Testis (tissue), 3 donors: ENCODE results near the gene LRRN1. TPM values are rescaled to one million over a fixed set of nuclear protein-coding genes. Genes with fewer than 3 reads are reported as not detected.

Experiments
- DNase-seq: peaks from one replicate; pipeline ENCODE4 v3.0.0-alpha.2; 2019
- H3K27ac ChIP-seq, 2 donors: fragments of 200-600 bp; sonication (generic); one replicate each; pipeline ENCODE4 v1.5.1; 2019
- H3K27me3 ChIP-seq: fragments of 200-600 bp; sonication (generic); one replicate; pipeline ENCODE4 v1.5.1; 2019
- H3K36me3 ChIP-seq: fragments of 200-600 bp; sonication (generic); one replicate; pipeline ENCODE4 v1.5.1; 2017; ENCODE audit warnings: low read depth; ENCODE audit errors: missing control alignments
- H3K4me1 ChIP-seq: fragments of 200-600 bp; sonication (generic); one replicate; pipeline ENCODE4 v1.5.1; 2019
- H3K4me3 ChIP-seq, 2 donors: fragments of 200-600 bp; sonication (generic); one replicate each; pipeline ENCODE4 v1.5.1; 2017 to 2019
- H3K9me3 ChIP-seq: fragments of 200-600 bp; sonication (generic); one replicate; pipeline ENCODE4 v1.5.1; 2017
- POLR2A ChIP-seq: fragments of 450-650 bp; IDR thresholded peaks from one replicate; pipeline ENCODE4 v1.6.1; 2017; ENCODE audit warnings: antibody characterized with exemption, mild to moderate bottlenecking, moderate library complexity
- WGBS, 2 donors: methylation state at CpG; one replicate each; pipeline ENCODE4 v1.1.5; 2018; 5-methylcytosine and 5-hydroxymethylcytosine counted together
- intact Hi-C: fragments of 100-400 bp; cut with DNase I; formaldehyde crosslinking; loops from one replicate; pipeline ENCODE4 v1.15.1; 2023; ENCODE audit warnings: low total_unique reads
- polyA plus RNA-seq: library from polyadenylated mRNA; stranded (reverse); fragments of 350-450 nt; fragmentation: Illumina TruSeq; extraction: RNeasy Lipid Tissue Mini Kit (QIAGEN cat#74804); gene quantifications from one replicate; pipeline ENCODE4 v1.2.3, GENCODE V29; 2014; ENCODE audit warnings: low read depth, low replicate concordance; ENCODE audit not compliant: insufficient read depth
- total RNA-seq, 2 donors: library from RNA; depleted of rRNA; stranded (reverse); fragments of >200 nt; gene quantifications; one replicate each; pipeline ENCODE4 v1.2.3, GENCODE V29; 2016
- TF ChIP-seq, protein P1 (sequence below), 3 experiments: fragments of 450-650 bp in 2 of 3; fragments of 200-600 bp in 1 of 3; sonication (generic) in 1 of 3; IDR thresholded peaks; one replicate each; pipeline ENCODE4 v1.5.1; 2016 to 2019; ENCODE audit warnings: antibody characterized with exemption in 3 of 3, mild to moderate bottlenecking in 2 of 3, moderate library complexity in 1 of 3

LRRN1 gene
- total and polyA plus RNA-seq, 3 donors from 2014 or later, result 24.5 to 58.9 (median 51.3) TPM

DNA sequence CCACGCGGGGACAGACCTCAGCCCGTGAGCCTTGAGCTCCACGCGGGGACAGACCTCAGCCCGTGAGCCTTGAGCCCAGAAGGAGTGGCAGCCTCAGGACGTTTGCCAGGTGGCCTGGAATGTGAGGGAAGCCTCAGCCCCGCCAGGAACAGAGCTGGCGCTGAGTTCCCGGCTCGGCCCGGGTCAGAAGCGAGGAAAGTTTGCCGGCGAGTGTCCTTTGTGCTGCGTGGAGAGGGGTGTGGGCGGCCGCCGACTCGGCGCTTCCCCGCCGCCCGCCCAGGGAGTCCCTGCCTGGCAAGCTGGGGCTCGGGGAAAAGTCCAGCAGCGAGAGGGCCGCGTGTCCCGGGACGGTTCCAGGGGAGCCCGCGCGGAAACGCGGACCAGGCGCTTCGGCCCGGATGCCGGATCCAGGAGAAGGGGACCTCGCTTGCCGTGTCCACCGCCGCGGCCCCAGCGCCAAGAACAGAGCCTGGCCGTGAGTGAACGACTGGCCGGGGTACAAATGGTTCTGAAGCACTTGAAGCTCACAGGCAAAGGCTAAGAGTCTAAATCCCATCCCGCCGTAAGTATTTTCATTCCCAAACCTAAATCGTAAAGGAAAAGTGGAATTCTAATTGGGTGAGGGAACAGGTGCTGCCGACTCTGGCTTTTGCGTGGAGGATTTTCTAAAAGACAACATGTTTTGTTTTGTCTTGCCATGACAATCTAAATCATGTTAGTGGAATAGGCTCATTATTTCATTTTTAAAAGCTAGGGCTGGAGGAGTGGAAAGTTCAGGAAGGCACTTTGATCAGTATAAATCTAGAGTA is 1.7 kb downstream of the LRRN1 start:
- H3K36me3 ChIP-seq, result no peaks in the 10 kb centered on the region
- no peak for TF ChIP-seq POLR2A
- TF ChIP-seq, protein P1, sequence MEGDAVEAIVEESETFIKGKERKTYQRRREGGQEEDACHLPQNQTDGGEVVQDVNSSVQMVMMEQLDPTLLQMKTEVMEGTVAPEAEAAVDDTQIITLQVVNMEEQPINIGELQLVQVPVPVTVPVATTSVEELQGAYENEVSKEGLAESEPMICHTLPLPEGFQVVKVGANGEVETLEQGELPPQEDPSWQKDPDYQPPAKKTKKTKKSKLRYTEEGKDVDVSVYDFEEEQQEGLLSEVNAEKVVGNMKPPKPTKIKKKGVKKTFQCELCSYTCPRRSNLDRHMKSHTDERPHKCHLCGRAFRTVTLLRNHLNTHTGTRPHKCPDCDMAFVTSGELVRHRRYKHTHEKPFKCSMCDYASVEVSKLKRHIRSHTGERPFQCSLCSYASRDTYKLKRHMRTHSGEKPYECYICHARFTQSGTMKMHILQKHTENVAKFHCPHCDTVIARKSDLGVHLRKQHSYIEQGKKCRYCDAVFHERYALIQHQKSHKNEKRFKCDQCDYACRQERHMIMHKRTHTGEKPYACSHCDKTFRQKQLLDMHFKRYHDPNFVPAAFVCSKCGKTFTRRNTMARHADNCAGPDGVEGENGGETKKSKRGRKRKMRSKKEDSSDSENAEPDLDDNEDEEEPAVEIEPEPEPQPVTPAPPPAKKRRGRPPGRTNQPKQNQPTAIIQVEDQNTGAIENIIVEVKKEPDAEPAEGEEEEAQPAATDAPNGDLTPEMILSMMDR (IDR thresholded peaks at IDR 0.05), result no peak
- no peaks in the 10 kb centered on the region for H3K9me3 ChIP-seq
- intact Hi-C loops, result no loop called here
- peak overlapping the region; percentile 1 to 26 for H3K27ac ChIP-seq
- WGBS, 2 donors, result 1 to 3% methylated on average over 13 to 41 of the region's 53 CpGs
- peak; percentile 48 for DNase-seq
- H3K4me3 ChIP-seq, result peak overlapping the region; percentile 59 to 76
- peaks cover 6% of the 10 kb centered on the region for H3K4me1 ChIP-seq
- H3K27me3 ChIP-seq, result no peaks in the 10 kb centered on the region

DNA sequence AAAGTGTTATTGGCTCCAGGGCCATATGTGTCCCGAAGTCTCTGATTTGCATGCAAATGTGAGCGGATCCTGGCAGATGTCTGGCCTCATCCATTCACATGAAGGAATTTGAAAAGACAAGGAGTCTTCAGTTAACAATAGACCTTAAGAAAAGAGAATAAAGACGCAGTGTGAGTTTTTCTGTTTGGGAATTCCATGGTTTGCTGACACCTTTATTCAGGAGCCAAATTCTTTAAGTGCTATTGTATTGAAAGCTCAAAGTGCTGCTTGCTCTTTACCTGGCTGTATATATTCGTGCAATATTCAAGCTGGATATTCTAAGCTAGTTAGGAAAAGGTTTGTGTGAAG is 2.2 kb downstream of the LRRN1 start:
- peak; percentile 28 for DNase-seq
- no peaks in the 10 kb centered on the region for H3K27me3 ChIP-seq
- H3K27ac ChIP-seq, result peak overlapping the region in 1 of 2 donors; percentile 1
- TF ChIP-seq POLR2A, result no peak
- TF ChIP-seq, protein P1 (IDR thresholded peaks at IDR 0.05), result no peak
- H3K9me3 ChIP-seq, result no peaks in the 10 kb centered on the region
- WGBS, 2 donors, result 46 to 55% methylated on average over 4 of the region's 4 CpGs
- peaks cover 6% of the 10 kb centered on the region for H3K4me1 ChIP-seq
- no peaks in the 10 kb centered on the region for H3K36me3 ChIP-seq
- intact Hi-C loops, result no loop called here
- peak overlapping the region; percentile 59 to 76 for H3K4me3 ChIP-seq

DNA sequence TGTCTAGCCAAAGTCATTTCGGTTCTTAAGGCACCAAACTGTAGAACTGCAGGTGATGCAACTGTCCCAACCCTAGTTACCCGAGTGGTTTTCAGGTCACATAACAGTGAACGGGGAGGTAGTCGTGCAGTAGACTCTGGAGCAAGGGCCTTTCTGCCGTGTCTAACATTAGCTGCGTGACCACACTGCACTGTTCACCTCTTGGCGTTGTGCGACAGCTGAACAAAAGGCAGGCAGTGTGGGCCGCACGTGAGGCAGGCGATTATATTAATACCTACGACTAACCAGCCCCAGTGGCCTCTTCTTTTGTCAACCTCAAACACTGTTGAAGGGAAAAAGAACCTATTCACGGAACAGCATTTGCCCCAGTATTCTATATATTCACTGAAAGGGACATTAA is 2.8 kb downstream of the LRRN1 start:
- H3K27me3 ChIP-seq, result no peaks in the 10 kb centered on the region
- H3K9me3 ChIP-seq, result no peaks in the 10 kb centered on the region
- peaks cover 6% of the 10 kb centered on the region for H3K4me1 ChIP-seq
- TF ChIP-seq POLR2A, result no peak
- TF ChIP-seq, protein P1 (IDR thresholded peaks at IDR 0.05), result no peak
- H3K36me3 ChIP-seq, result no peaks in the 10 kb centered on the region
- H3K27ac ChIP-seq, result no peak overlapping the region
- no peak overlapping the region for H3K4me3 ChIP-seq
- whole genome bisulfite sequencing, 2 donors, result 50 to 62% methylated on average over 13 of the region's 13 CpGs
- DNase-seq, result no peak
- intact Hi-C loops, result no loop called here

DNA sequence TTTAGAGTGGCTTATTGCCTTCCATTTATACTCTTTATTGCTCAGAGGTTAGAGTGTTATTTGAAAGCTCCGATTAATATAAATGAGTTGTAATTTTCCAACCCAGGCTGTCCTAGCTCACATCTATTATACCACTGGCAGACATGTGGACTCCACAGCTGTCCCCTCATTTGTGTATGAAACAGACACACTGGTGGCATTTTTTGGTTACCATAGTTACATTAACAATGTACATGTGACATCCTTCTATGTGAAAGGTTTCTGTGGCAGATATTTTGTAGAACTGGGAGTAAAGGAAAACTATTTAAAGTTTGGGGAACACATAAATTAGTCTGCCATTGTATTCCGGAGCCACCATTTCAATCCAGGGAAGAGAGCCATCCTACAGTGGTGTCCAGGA is 5.3 kb downstream of the LRRN1 start:
- Histone ChIP-seq H3K27ac (no peak overlapping the region), H3K4me1 (peaks cover 6% of the 10 kb centered on the region), H3K9me3 (no peaks in the 10 kb centered on the region), H3K4me3 (no peak overlapping the region), H3K27me3 (no peaks in the 10 kb centered on the region), H3K36me3 (no peaks in the 10 kb centered on the region)
- WGBS, 2 donors, result 82 to 90% methylated on average over 2 of the region's 2 CpGs
- intact Hi-C loops, result no loop called here
- DNase-seq, result no peak
- no peak for TF ChIP-seq POLR2A
- TF ChIP-seq, protein P1 (IDR thresholded peaks at IDR 0.05), result no peak

DNA sequence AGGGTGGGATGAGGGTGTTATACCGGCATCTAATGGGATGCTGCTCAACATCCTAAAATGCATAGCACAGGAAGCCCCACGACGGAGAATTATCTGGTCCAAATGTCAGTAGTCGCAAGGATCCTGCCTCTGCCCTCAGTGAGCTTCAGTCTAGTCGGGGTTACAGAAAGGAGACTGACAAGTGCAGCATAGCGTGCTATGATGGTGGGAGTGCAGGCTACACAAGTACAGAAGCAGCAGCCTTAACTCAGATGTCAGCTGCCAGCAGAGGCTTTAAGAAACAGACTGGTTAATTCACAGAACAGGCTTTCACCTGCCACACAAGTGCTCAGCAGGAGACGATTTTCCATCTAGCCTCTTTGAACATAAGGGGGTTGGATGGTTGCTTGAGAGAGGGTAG is 6.9 kb downstream of the LRRN1 start:
- H3K27me3 ChIP-seq, result no peaks in the 10 kb centered on the region
- DNase-seq, result no peak
- peaks cover 6% of the 10 kb centered on the region for H3K4me1 ChIP-seq
- no peak overlapping the region for H3K27ac ChIP-seq
- H3K9me3 ChIP-seq, result no peaks in the 10 kb centered on the region
- H3K36me3 ChIP-seq, result no peaks in the 10 kb centered on the region
- H3K4me3 ChIP-seq, result no peak overlapping the region
- WGBS, 2 donors, result 91 to 98% methylated on average over 5 to 7 of the region's 7 CpGs
- intact Hi-C loops, result no loop called here
- TF ChIP-seq, protein P1 (IDR thresholded peaks at IDR 0.05), result no peak
- TF ChIP-seq POLR2A, result no peak
